GM18909 (cell line): ENCODE measurements around the gene CBR1.

Experiments
- ATAC-seq: cut with Tn5 transposase; IDR thresholded peaks from one replicate; pipeline ENCODE4 v1.9.1; 2021; ENCODE audit warnings: mild to moderate bottlenecking; ENCODE audit not compliant: unreplicated experiment, poor library complexity

The CBR1 gene

GRCh38 chr21:36069713-36070583 lies at the start of gene CBR1:
CBR1 (plus strand) TSS chr21:36070024; CDS start chr21:36070116, 92 bp downstream.
- ATAC-seq, result peak; percentile 90

GRCh38 chr21:36021251-36021837 lies 48.5 kb upstream of the CBR1 start:
- peak; percentile 55 for ATAC-seq

- no peak for ATAC-seq
Observed at GRCh38 chr21:36022427-36023091, 47.3 kb upstream of the CBR1 start.

- no peak for ATAC-seq
Observed at GRCh38 chr21:36023092-36023480, 46.7 kb upstream of the CBR1 start.

GRCh38 chr21:36024782-36025181 lies 45.0 kb upstream of the CBR1 start:
- no peak for ATAC-seq

GRCh38 chr21:36027347-36027746 lies 42.5 kb upstream of the CBR1 start:
- ATAC-seq, result no peak

GRCh38 chr21:36028127-36029069 lies 41.4 kb upstream of the CBR1 start:
- ATAC-seq, result peak; percentile 71

- ATAC-seq, result no peak
Observed at GRCh38 chr21:36029309-36029708, 40.5 kb upstream of the CBR1 start.

- no peak for ATAC-seq
Observed at GRCh38 chr21:36030581-36031189, 39.1 kb upstream of the CBR1 start.

- ATAC-seq, result no peak
Observed at GRCh38 chr21:36032647-36033406, 37.0 kb upstream of the CBR1 start.

GRCh38 chr21:36034211-36034913 lies 35.5 kb upstream of the CBR1 start:
- no peak for ATAC-seq

- ATAC-seq, result no peak
Observed at GRCh38 chr21:36035381-36035791, 34.4 kb upstream of the CBR1 start.

- no peak for ATAC-seq
Observed at GRCh38 chr21:36038701-36039497, 30.9 kb upstream of the CBR1 start.

- no peak for ATAC-seq
Observed at GRCh38 chr21:36039861-36040260, 30.0 kb upstream of the CBR1 start.

- ATAC-seq, result no peak
Observed at GRCh38 chr21:36040389-36040788, 29.4 kb upstream of the CBR1 start.

- ATAC-seq, result no peak
Observed at GRCh38 chr21:36041910-36042309, 27.9 kb upstream of the CBR1 start.

- no peak for ATAC-seq
Observed at GRCh38 chr21:36044056-36044455, 25.8 kb upstream of the CBR1 start.

- ATAC-seq, result no peak
Observed at GRCh38 chr21:36045993-36046392, 23.8 kb upstream of the CBR1 start.
